HG03520 (cell line): Measurements from ENCODE around the gene CNTN2.

Experiments
- ATAC-seq: cut with Tn5 transposase; IDR thresholded peaks from one replicate; pipeline ENCODE4 v1.9.1; 2021; ENCODE audit warnings: mild to moderate bottlenecking, moderate library complexity; ENCODE audit not compliant: unreplicated experiment

CNTN2 gene

GRCh38 chr1:205071801-205072200 lies 28.8 kb downstream of the CNTN2 start:
- ATAC-seq, result no peak

GRCh38 chr1:205072286-205072685 lies 29.3 kb downstream of the CNTN2 start:
- ATAC-seq, result no peak

GRCh38 chr1:205072881-205073280 lies 29.9 kb downstream of the CNTN2 start:
- ATAC-seq, result no peak

- no peak for ATAC-seq
Measured at GRCh38 chr1:205073511-205073910, 30.5 kb downstream of the CNTN2 start.

- no peak for ATAC-seq
Measured at GRCh38 chr1:205074084-205074483, 31.1 kb downstream of the CNTN2 start.

- ATAC-seq, result no peak
Measured at GRCh38 chr1:205074513-205074912, 31.5 kb downstream of the CNTN2 start.

- no peak for ATAC-seq
Measured at GRCh38 chr1:205075642-205076155, 32.7 kb downstream of the CNTN2 start.

GRCh38 chr1:205076245-205076761 lies 33.3 kb downstream of the CNTN2 start:
- ATAC-seq, result no peak

- no peak for ATAC-seq
Measured at GRCh38 chr1:205077158-205077933, 34.3 kb downstream of the CNTN2 start.

GRCh38 chr1:205077934-205078311 lies 34.9 kb downstream of the CNTN2 start:
- ATAC-seq, result no peak

- no peak for ATAC-seq
Measured at GRCh38 chr1:205082431-205082830, 39.4 kb downstream of the CNTN2 start.

- no peak for ATAC-seq
Measured at GRCh38 chr1:205084360-205084759, 41.3 kb downstream of the CNTN2 start, which contains the start of gene TMEM81. Gene TMEM81 (minus strand): TSS chr1:205084460. CDS start chr1:205084320, 140 bp downstream.

GRCh38 chr1:205088341-205088740 lies 45.3 kb downstream of the CNTN2 start:
- ATAC-seq, result no peak

- ATAC-seq, result no peak
Measured at GRCh38 chr1:205091043-205091740, 48.2 kb downstream of the CNTN2 start.

GRCh38 chr1:205095422-205095821 lies 52.4 kb downstream of the CNTN2 start:
- no peak for ATAC-seq

- ATAC-seq, result no peak
Measured at GRCh38 chr1:205098242-205098641, 55.2 kb downstream of the CNTN2 start.

- no peak for ATAC-seq
Measured at GRCh38 chr1:205102404-205102803, 59.4 kb downstream of the CNTN2 start.

- no peak for ATAC-seq
Measured at GRCh38 chr1:205107327-205107726, 64.3 kb downstream of the CNTN2 start.

- no peak for ATAC-seq
Measured at GRCh38 chr1:205108464-205108863, 65.5 kb downstream of the CNTN2 start.

- ATAC-seq, result no peak
Measured at GRCh38 chr1:205109269-205109668, 66.3 kb downstream of the CNTN2 start.

- ATAC-seq, result no peak
Measured at GRCh38 chr1:205109711-205110110, 66.7 kb downstream of the CNTN2 start.

- no peak for ATAC-seq
Measured at GRCh38 chr1:205111354-205111753, 68.3 kb downstream of the CNTN2 start.
